Gastroesophageal sphincter (tissue), 3 donors: ENCODE data around the gene TRIM67.

Experiments
- CTCF ChIP-seq, 4 experiments: fragments of 200-600 bp in 2 of 4; fragments of 450-650 bp in 2 of 4; sonication (generic) in 1 of 4; IDR thresholded peaks; one replicate each; pipeline ENCODE4 v1.5.1; 2017 to 2019; ENCODE audit warnings: antibody characterized with exemption in 4 of 4, mild to moderate bottlenecking in 2 of 4, moderate library complexity in 2 of 4
- EP300 ChIP-seq: sonication (generic); formaldehyde crosslinking; IDR thresholded peaks from one replicate; pipeline ENCODE4 v1.6.1; 2017; ENCODE audit warnings: antibody characterized with exemption, mild to moderate bottlenecking

- no peak for TF ChIP-seq CTCF (IDR thresholded peaks at IDR 0.05)
- no peak for TF ChIP-seq EP300
These were observed 80.8 kb downstream of the TRIM67 start for GRCh38 chr1:231242516-231243198.
